H9 (cell line): Measurements from ENCODE around the gene IFNW1. TPM values are rescaled to one million over a fixed set of nuclear protein-coding genes. Genes with fewer than 3 reads are reported as not detected.

Experiments used
- DNase-seq: peaks from one replicate; pipeline ENCODE4 v3.0.0-alpha.2; 2017
- H2AFZ ChIP-seq: one replicate; pipeline ENCODE4 v1.6.1; 2013; ENCODE audit warnings: mild to moderate bottlenecking, low read length, control low read depth, moderate library complexity
- H2AK5ac ChIP-seq: 2 replicates; pipeline ENCODE4 v1.6.1; 2013; ENCODE audit warnings: low read length, control low read depth, mixed read lengths; ENCODE audit not compliant: insufficient read length
- H2BK120ac ChIP-seq: one replicate; pipeline ENCODE4 v1.6.1; 2013; ENCODE audit warnings: low read depth, mild to moderate bottlenecking, low read length, control low read depth, inconsistent platforms; ENCODE audit not compliant: poor library complexity, severe bottlenecking
- H2BK12ac ChIP-seq: 2 replicates; pipeline ENCODE4 v1.6.1; 2013; ENCODE audit warnings: low read length, control low read depth, mixed read lengths, low read depth; ENCODE audit not compliant: insufficient read length
- H2BK15ac ChIP-seq: 2 replicates; pipeline ENCODE4 v1.6.1; 2013; ENCODE audit warnings: low read depth, low read length, control low read depth
- H2BK20ac ChIP-seq: one replicate; pipeline ENCODE4 v1.6.1; 2013; ENCODE audit warnings: low read depth, mild to moderate bottlenecking, low read length, control low read depth, inconsistent platforms; ENCODE audit not compliant: poor library complexity, severe bottlenecking
- H2BK5ac ChIP-seq: 2 replicates; pipeline ENCODE4 v1.6.1; 2013; ENCODE audit warnings: low read length, control low read depth, mixed read lengths; ENCODE audit not compliant: insufficient read length
- H3K14ac ChIP-seq: 2 replicates; pipeline ENCODE4 v1.6.1; 2013; ENCODE audit warnings: low read length, control low read depth; ENCODE audit not compliant: insufficient read depth
- H3K18ac ChIP-seq: 2 replicates; pipeline ENCODE4 v1.6.1; 2013; ENCODE audit warnings: low read depth, mild to moderate bottlenecking, mixed read lengths, low read length, control low read depth; ENCODE audit not compliant: insufficient read length
- H3K23ac ChIP-seq: 2 replicates; pipeline ENCODE4 v1.6.1; 2013; ENCODE audit warnings: low read length, control low read depth, mixed read lengths, low read depth; ENCODE audit not compliant: insufficient read length
- H3K23me2 ChIP-seq: 2 replicates; pipeline ENCODE4 v1.6.1; 2013; ENCODE audit warnings: low read depth, mild to moderate bottlenecking, mixed read lengths, low read length, control low read depth; ENCODE audit not compliant: insufficient read length, poor library complexity, severe bottlenecking
- H3K27ac ChIP-seq: 2 replicates; pipeline ENCODE4 v1.5.1; 2013; ENCODE audit warnings: low read length, control low read depth, mixed read lengths, low read depth; ENCODE audit not compliant: insufficient read length
- H3K27me3 ChIP-seq: 2 replicates; pipeline ENCODE4 v1.6.1; 2013; ENCODE audit warnings: low read length, control low read depth, inconsistent platforms; ENCODE audit not compliant: insufficient read depth
- H3K4ac ChIP-seq: 2 replicates; pipeline ENCODE4 v1.6.1; 2013; ENCODE audit warnings: low read depth, mild to moderate bottlenecking, control low read depth, inconsistent platforms, low read length, moderate library complexity
- H3K4me1 ChIP-seq: 2 replicates; pipeline ENCODE4 v1.6.1; 2013; ENCODE audit warnings: low read length, control low read depth, inconsistent platforms; ENCODE audit not compliant: insufficient read depth
- H3K4me2 ChIP-seq: 2 replicates; pipeline ENCODE4 v1.6.1; 2013; ENCODE audit warnings: low read length, control low read depth, mixed read lengths; ENCODE audit not compliant: insufficient read length, insufficient read depth
- H3K56ac ChIP-seq: 2 replicates; pipeline ENCODE4 v1.6.1; 2013; ENCODE audit warnings: low read depth, mild to moderate bottlenecking, mixed read lengths, low read length, control low read depth; ENCODE audit not compliant: insufficient read length
- H3K79me1 ChIP-seq: 2 replicates; pipeline ENCODE4 v1.6.1; 2013; ENCODE audit warnings: low read depth, mild to moderate bottlenecking, moderate library complexity, low read length, control low read depth, inconsistent platforms; ENCODE audit not compliant: insufficient read depth, poor library complexity, severe bottlenecking
- H3K79me2 ChIP-seq: 2 replicates; pipeline ENCODE4 v1.6.1; 2013; ENCODE audit warnings: low read length, control low read depth, inconsistent platforms; ENCODE audit not compliant: insufficient read depth
- H3K9ac ChIP-seq: 2 replicates; pipeline ENCODE4 v1.6.1; 2013; ENCODE audit warnings: low read length, control low read depth, mixed read lengths; ENCODE audit not compliant: insufficient read length; ENCODE audit errors: extremely low read depth
- H3K9me3 ChIP-seq: one replicate; pipeline ENCODE4 v1.6.1; 2013; ENCODE audit warnings: low read depth, low read length, inconsistent platforms; ENCODE audit not compliant: control insufficient read depth
- H3T11ph ChIP-seq: one replicate; pipeline ENCODE4 v1.6.1; 2013; ENCODE audit warnings: mild to moderate bottlenecking, low read length, control low read depth, inconsistent platforms
- H4K20me1 ChIP-seq: one replicate; pipeline ENCODE4 v1.6.1; 2013; ENCODE audit not compliant: control insufficient read depth, insufficient read length, insufficient read depth
- H4K5ac ChIP-seq: 2 replicates; pipeline ENCODE4 v1.6.1; 2013; ENCODE audit warnings: low read depth, mild to moderate bottlenecking, mixed read lengths, low read length, control low read depth; ENCODE audit not compliant: insufficient read length
- H4K8ac ChIP-seq: replicated peaks from 2 replicates; pipeline ENCODE4 v1.6.1; 2013; ENCODE audit warnings: low read length, control low read depth, mixed read lengths, low read depth; ENCODE audit not compliant: insufficient read length
- H4K91ac ChIP-seq: 2 replicates; pipeline ENCODE4 v1.6.1; 2013; ENCODE audit warnings: low read depth, mild to moderate bottlenecking, moderate library complexity, mixed read lengths, low read length, control low read depth; ENCODE audit not compliant: insufficient read length
- H3K27ac Mint-ChIP-seq, 3 experiments: 2 replicates in 2 of 3; 3 replicates in 1 of 3; pipeline ENCODE4 v1.8.0; 2020 to 2021; ENCODE audit warnings: mixed read lengths in 3 of 3, mild to moderate bottlenecking in 1 of 3, moderate library complexity in 1 of 3
- H3K27me3 Mint-ChIP-seq: 2 replicates; pipeline ENCODE4 v1.8.0; 2021; ENCODE audit warnings: low read depth, mild to moderate bottlenecking, moderate library complexity, mixed read lengths
- H3K36me3 Mint-ChIP-seq, 3 experiments: 2 replicates in 2 of 3; 3 replicates in 1 of 3; pipeline ENCODE4 v1.8.0; 2020 to 2021; ENCODE audit warnings: low read depth in 3 of 3, mixed read lengths in 3 of 3; ENCODE audit not compliant: insufficient read depth in 1 of 3
- H3K4me1 Mint-ChIP-seq, 2 experiments: 2 replicates each; pipeline ENCODE4 v1.8.0; 2020; ENCODE audit warnings: mixed read lengths in 2 of 2
- H3K4me3 Mint-ChIP-seq, 2 experiments: 2 replicates in 1 of 2; 3 replicates in 1 of 2; pipeline ENCODE4 v1.8.0; 2020 to 2021; ENCODE audit warnings: mild to moderate bottlenecking in 2 of 2, mixed read lengths in 2 of 2, moderate library complexity in 1 of 2
- H3K9me3 Mint-ChIP-seq, 2 experiments: 2 replicates in 1 of 2; 3 replicates in 1 of 2; pipeline ENCODE4 v1.8.0; 2020; ENCODE audit warnings: mild to moderate bottlenecking in 2 of 2, mixed read lengths in 2 of 2, moderate library complexity in 1 of 2
- CTCF ChIP-seq: fragments of 200-600 bp; sonication (generic); conservative IDR thresholded peaks from 3 replicates; pipeline ENCODE4 v1.8.0; 2021; ENCODE audit warnings: antibody characterized with exemption, mild to moderate bottlenecking
- WGBS: extraction: QIAGEN DNeasy Blood & Tissue Kit; methylation state at CpG from one replicate; pipeline ENCODE4 v1.1.7; 2013; ENCODE audit warnings: missing lambda C conversion rate, low lambda C conversion rate, mixed read lengths; ENCODE audit not compliant: insufficient read length; ENCODE audit errors: extremely low coverage; 5-methylcytosine and 5-hydroxymethylcytosine counted together
- total RNA-seq: library from RNA; stranded (reverse); gene quantifications from 2 replicates; pipeline ENCODE4 v1.2.1, GENCODE V29; 2021

Gene IFNW1
- total RNA-seq, 1 experiment from 2014 or later: not detected

DNA sequence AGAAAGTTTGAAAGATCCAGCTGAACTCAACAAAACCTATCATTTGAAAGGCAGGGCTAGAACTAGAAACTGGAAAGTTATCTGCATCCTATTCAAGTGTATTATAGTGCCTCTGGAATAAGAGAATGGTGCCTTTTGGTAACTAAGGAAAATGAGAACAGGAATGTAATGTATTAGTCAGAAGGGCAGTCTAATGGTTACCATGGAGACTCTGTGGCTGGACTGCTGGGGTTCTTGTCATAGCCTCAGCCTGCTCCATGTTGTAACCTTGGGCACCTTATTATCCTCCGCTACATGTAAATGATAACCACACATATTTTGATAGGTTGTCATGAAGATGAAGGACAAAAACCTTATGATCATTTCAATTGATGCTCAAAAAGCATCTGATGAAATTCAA lies 39.3 kb downstream of the IFNW1 start:
- H3K4me1 Mint-ChIP-seq: peaks cover 6 to 8% of the 10 kb centered on the region in 2 experiments; a peak in 3 of 4 replicates
- no peak overlapping the region for H4K5ac ChIP-seq
- no peaks in the 10 kb centered on the region for H3K27me3 Mint-ChIP-seq
- no peak overlapping the region for H2AK5ac ChIP-seq
- H2BK5ac ChIP-seq: no peak overlapping the region
- H2BK15ac ChIP-seq: no peak overlapping the region
- no peaks in the 10 kb centered on the region for H4K20me1 ChIP-seq
- no peaks in the 10 kb centered on the region for H3K23me2 ChIP-seq
- no peaks in the 10 kb centered on the region for H3K9me3 Mint-ChIP-seq
- no peak overlapping the region for H2BK120ac ChIP-seq
- H3T11ph ChIP-seq: no peak overlapping the region
- no peak overlapping the region for H3K4me3 Mint-ChIP-seq
- no peak overlapping the region for H3K27ac ChIP-seq
- no peak overlapping the region for H2BK20ac ChIP-seq
- no peak overlapping the region for H3K14ac ChIP-seq
- WGBS: no CpG with 5 or more reads among the region's 1 CpG
- no peak overlapping the region for H2BK12ac ChIP-seq
- H3K9ac ChIP-seq: no peak overlapping the region
- no peak overlapping the region for H3K4ac ChIP-seq
- no peaks in the 10 kb centered on the region for H3K9me3 ChIP-seq
- no peaks in the 10 kb centered on the region for H3K79me2 ChIP-seq
- no peak overlapping the region for H3K4me2 ChIP-seq
- no peak overlapping the region for H3K23ac ChIP-seq
- no peak overlapping the region for H4K8ac ChIP-seq
- H3K18ac ChIP-seq: no peak overlapping the region
- H3K79me1 ChIP-seq: no peaks in the 10 kb centered on the region
- no peak overlapping the region for H3K27ac Mint-ChIP-seq
- no peak for TF ChIP-seq CTCF
- H2AFZ ChIP-seq: no peak overlapping the region
- H3K56ac ChIP-seq: no peak overlapping the region
- no peak overlapping the region for H4K91ac ChIP-seq
- DNase-seq: no peak
- no peaks in the 10 kb centered on the region; the same call in 1 of the 2 replicates for H3K4me1 ChIP-seq
- H3K36me3 Mint-ChIP-seq: no peaks in the 10 kb centered on the region
- no peaks in the 10 kb centered on the region for H3K27me3 ChIP-seq
